ENCODE measurements around the gene PTPRM. TPM values are rescaled to one million over a fixed set of nuclear protein-coding genes. Genes with fewer than 3 reads are reported as not detected.

The PTPRM gene
- total RNA-seq, 4 donors from 2014 or later = 22.5 to 92.5 (median 39.2) TPM

- in situ Hi-C loops (cut with MboI; ENCODE audit: low pct_ligation_motif_present in 1 of 4, low pct_unique_long_range_greater_than_20kb in 1 of 4, low sequenced_read_pairs in 3 of 4) = no loop called here
- no peak overlapping the region for H3K27ac ChIP-seq
Measured at GRCh38 chr18:8349608-8350323, 782.6 kb downstream of the PTPRM start.

GRCh38 chr18:8350628-8351027 lies 783.5 kb downstream of the PTPRM start:
- H3K9me3 ChIP-seq = no peaks in the 10 kb centered on the region
- H3K27ac ChIP-seq = no peak overlapping the region
- H3K4me1 ChIP-seq = no peaks in the 10 kb centered on the region
- intact Hi-C loops (cut with DNase I; ENCODE audit: low total_unique reads) (no loop called here), in situ Hi-C loops (cut with MboI; ENCODE audit: low pct_ligation_motif_present in 1 of 4, low pct_unique_long_range_greater_than_20kb in 1 of 4, low sequenced_read_pairs in 3 of 4) (no loop called here)
- H3K4me3 ChIP-seq = no peak overlapping the region
- H3K27me3 ChIP-seq = no peaks in the 10 kb centered on the region
- no peak for DNase-seq
- TF ChIP-seq POLR2AphosphoS5 (IDR thresholded peaks at IDR 0.05) (no peak), POLR2A (IDR thresholded peaks at IDR 0.05) (no peak), EP300 (IDR thresholded peaks at IDR 0.05; ENCODE audit: low read depth) (no peak), CTCF (IDR thresholded peaks at IDR 0.05) (no peak)
- no peaks in the 10 kb centered on the region for H3K36me3 ChIP-seq
- WGBS, 2 donors (ENCODE audit: low coverage in 1 of 2) = 75% methylated on average over 2 to 5 of the region's 5 CpGs

More at GRCh38 chr18:8349608-8350323, 782.6 kb downstream of the PTPRM start:
- no peaks in the 10 kb centered on the region for H3K27me3 ChIP-seq
- no peaks in the 10 kb centered on the region for H3K36me3 ChIP-seq
- H3K4me1 ChIP-seq = no peaks in the 10 kb centered on the region
- H3K4me3 ChIP-seq = no peak overlapping the region
- intact Hi-C loops (cut with DNase I; ENCODE audit: low total_unique reads) = no loop called here
- TF ChIP-seq POLR2A (IDR thresholded peaks at IDR 0.05) (no peak), CTCF (IDR thresholded peaks at IDR 0.05) (no peak), POLR2AphosphoS5 (IDR thresholded peaks at IDR 0.05) (no peak), EP300 (IDR thresholded peaks at IDR 0.05; ENCODE audit: low read depth) (no peak)
- 72 to 100% methylated on average over 1 to 3 of the region's 3 CpGs for WGBS, 2 donors (ENCODE audit: low coverage in 1 of 2)
- no peak for DNase-seq
- no peaks in the 10 kb centered on the region for H3K9me3 ChIP-seq

GRCh38 chr18:8351161-8351560 lies 784.0 kb downstream of the PTPRM start:
- 71 to 82% methylated on average over 3 of the region's 3 CpGs for WGBS, 2 donors (ENCODE audit: low coverage in 1 of 2)
- intact Hi-C loops (cut with DNase I; ENCODE audit: low total_unique reads) = no loop called here
- in situ Hi-C loops (cut with MboI; ENCODE audit: low pct_ligation_motif_present in 1 of 4, low pct_unique_long_range_greater_than_20kb in 1 of 4, low sequenced_read_pairs in 3 of 4) = no loop called here

GRCh38 chr18:8354304-8354703 lies 787.2 kb downstream of the PTPRM start:
- 65 to 78% methylated on average over 5 of the region's 5 CpGs for WGBS, 2 donors (ENCODE audit: low coverage in 1 of 2)
- Histone ChIP-seq H3K36me3 (no peaks in the 10 kb centered on the region), H3K27me3 (no peaks in the 10 kb centered on the region), H3K27ac (no peak overlapping the region), H3K9me3 (no peaks in the 10 kb centered on the region), H3K4me1 (no peaks in the 10 kb centered on the region), H3K4me3 (no peak overlapping the region)
- intact Hi-C loops (cut with DNase I; ENCODE audit: low total_unique reads) = no loop called here
- no peak for DNase-seq
- TF ChIP-seq EP300 (IDR thresholded peaks at IDR 0.05; ENCODE audit: low read depth) = no peak
- TF ChIP-seq CTCF (IDR thresholded peaks at IDR 0.05) = no peak
- no peak for TF ChIP-seq POLR2A (IDR thresholded peaks at IDR 0.05)
- TF ChIP-seq POLR2AphosphoS5 (IDR thresholded peaks at IDR 0.05) = no peak
- in situ Hi-C loops (cut with MboI; ENCODE audit: low pct_ligation_motif_present in 1 of 4, low pct_unique_long_range_greater_than_20kb in 1 of 4, low sequenced_read_pairs in 3 of 4) = no loop called here

More at GRCh38 chr18:8351161-8351560, 784.0 kb downstream of the PTPRM start:
- no peak for DNase-seq
- TF ChIP-seq POLR2A (IDR thresholded peaks at IDR 0.05) = no peak
- TF ChIP-seq CTCF (IDR thresholded peaks at IDR 0.05) = no peak
- TF ChIP-seq EP300 (IDR thresholded peaks at IDR 0.05; ENCODE audit: low read depth) = no peak
- no peak for TF ChIP-seq POLR2AphosphoS5 (IDR thresholded peaks at IDR 0.05)
- no peak overlapping the region for H3K27ac ChIP-seq
- H3K4me3 ChIP-seq = no peak overlapping the region
- no peaks in the 10 kb centered on the region for H3K4me1 ChIP-seq
- no peaks in the 10 kb centered on the region for H3K36me3 ChIP-seq
- no peaks in the 10 kb centered on the region for H3K27me3 ChIP-seq
- no peaks in the 10 kb centered on the region for H3K9me3 ChIP-seq
